CD4-positive, alpha-beta T cell treated with Interleukin-17A for 4 hours (primary cell): ENCODE results near the gene SNX13.
"Not testable (repeated sequence)": the region's sequence is repeated elsewhere in the genome, so short reads cannot be mapped to it uniquely, and the experiment has no call there.

Experiments used
- DNase-seq: peaks from one replicate; pipeline ENCODE4 v3.0.0-alpha.2; 2020; ENCODE audit warnings: mixed read lengths

SNX13 gene

GRCh38 chr7:17844022-17844421 lies 96.3 kb downstream of the SNX13 start:
- DNase-seq = no peak

GRCh38 chr7:17843041-17843440 lies 97.3 kb downstream of the SNX13 start:
- no peak for DNase-seq

GRCh38 chr7:17832820-17833355 lies 107.4 kb downstream of the SNX13 start:
- no peak for DNase-seq

GRCh38 chr7:17832242-17832641 lies 108.1 kb downstream of the SNX13 start:
- no peak for DNase-seq

- no peak for DNase-seq
Measured at GRCh38 chr7:17830206-17830605, 110.1 kb downstream of the SNX13 start.

- no peak for DNase-seq
Measured at GRCh38 chr7:17829001-17829400, 111.3 kb downstream of the SNX13 start.

- DNase-seq = no peak
Measured at GRCh38 chr7:17822547-17823173, 117.6 kb downstream of the SNX13 start.

- no peak for DNase-seq
Measured at GRCh38 chr7:17816903-17817302, 123.4 kb downstream of the SNX13 start.

- DNase-seq = no peak
Measured at GRCh38 chr7:17815318-17815717, 125.0 kb downstream of the SNX13 start.

GRCh38 chr7:17814058-17814457 lies 126.2 kb downstream of the SNX13 start:
- no peak for DNase-seq

- DNase-seq = not testable (repeated sequence)
Measured at GRCh38 chr7:17809215-17809614, 131.1 kb downstream of the SNX13 start.

GRCh38 chr7:17807242-17807641 lies 133.1 kb downstream of the SNX13 start:
- no peak for DNase-seq

GRCh38 chr7:17806631-17807030 lies 133.7 kb downstream of the SNX13 start:
- DNase-seq = no peak

- no peak for DNase-seq
Measured at GRCh38 chr7:17802056-17802455, 138.2 kb downstream of the SNX13 start.

GRCh38 chr7:17792075-17792936 lies 148.0 kb downstream of the SNX13 start:
- no peak for DNase-seq

GRCh38 chr7:17787257-17787656 lies 153.0 kb downstream of the SNX13 start:
- DNase-seq = no peak

- DNase-seq = no peak
Measured at GRCh38 chr7:17786314-17786852, 153.9 kb downstream of the SNX13 start.

GRCh38 chr7:17782216-17782549 lies 158.1 kb downstream of the SNX13 start:
- no peak for DNase-seq

- DNase-seq = no peak
Measured at GRCh38 chr7:17781491-17782215, 158.6 kb downstream of the SNX13 start.

- no peak for DNase-seq
Measured at GRCh38 chr7:17779381-17779780, 160.9 kb downstream of the SNX13 start.

GRCh38 chr7:17774716-17775288 lies 165.5 kb downstream of the SNX13 start:
- DNase-seq = no peak

- DNase-seq = no peak
Measured at GRCh38 chr7:17774248-17774647, 166.0 kb downstream of the SNX13 start.

- DNase-seq = no peak
Measured at GRCh38 chr7:17773289-17773626, 167.0 kb downstream of the SNX13 start.
